ENCODE results near the gene DNAJC7.

GRCh38 chr17:42040818-42041217 is 23.6 kb upstream of the DNAJC7 start:
- TF ChIP-seq CTCF (IDR thresholded peaks at IDR 0.05) (no peak), POLR2A (IDR thresholded peaks at IDR 0.05) (no peak)

Data from lower leg skin (tissue), 3 donors.